ENCODE data around the gene SPRY4.
"Not testable (repeated sequence)": the region's sequence is repeated elsewhere in the genome, so short reads cannot be mapped to it uniquely, and the experiment has no call there.

SPRY4 gene

GRCh38 chr5:142334538-142334937, 9.7 kb upstream of the SPRY4 start:
- DNase-seq (ENCODE audit: low spot score) = no peak

GRCh38 chr5:142333749-142334148, 8.9 kb upstream of the SPRY4 start:
- DNase-seq (ENCODE audit: low spot score) = not testable (repeated sequence)

DNA sequence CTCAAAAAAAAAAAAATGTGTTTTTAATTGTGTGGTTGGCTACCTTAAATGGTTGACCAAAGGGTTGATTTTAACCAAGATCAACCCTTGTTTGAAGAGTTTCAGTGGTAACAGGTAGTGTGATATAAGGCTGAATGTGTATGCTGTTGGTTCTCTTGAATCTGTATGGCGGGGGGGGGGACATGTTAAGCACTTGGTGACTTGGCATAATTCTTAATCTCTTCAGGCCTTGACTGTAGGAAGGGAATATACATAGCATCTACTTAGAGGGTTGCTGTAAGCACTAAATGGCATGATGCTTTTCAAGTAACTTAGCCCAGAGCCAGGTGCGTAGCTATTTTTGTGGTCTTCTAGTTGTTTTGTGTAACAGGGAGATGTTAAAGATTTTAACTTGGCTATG, 5.6 kb upstream of the SPRY4 start:
- DNase-seq (ENCODE audit: low spot score) = no peak

GRCh38 chr5:142330026-142330425, 5.2 kb upstream of the SPRY4 start:
- no peak for DNase-seq (ENCODE audit: low spot score)

DNA sequence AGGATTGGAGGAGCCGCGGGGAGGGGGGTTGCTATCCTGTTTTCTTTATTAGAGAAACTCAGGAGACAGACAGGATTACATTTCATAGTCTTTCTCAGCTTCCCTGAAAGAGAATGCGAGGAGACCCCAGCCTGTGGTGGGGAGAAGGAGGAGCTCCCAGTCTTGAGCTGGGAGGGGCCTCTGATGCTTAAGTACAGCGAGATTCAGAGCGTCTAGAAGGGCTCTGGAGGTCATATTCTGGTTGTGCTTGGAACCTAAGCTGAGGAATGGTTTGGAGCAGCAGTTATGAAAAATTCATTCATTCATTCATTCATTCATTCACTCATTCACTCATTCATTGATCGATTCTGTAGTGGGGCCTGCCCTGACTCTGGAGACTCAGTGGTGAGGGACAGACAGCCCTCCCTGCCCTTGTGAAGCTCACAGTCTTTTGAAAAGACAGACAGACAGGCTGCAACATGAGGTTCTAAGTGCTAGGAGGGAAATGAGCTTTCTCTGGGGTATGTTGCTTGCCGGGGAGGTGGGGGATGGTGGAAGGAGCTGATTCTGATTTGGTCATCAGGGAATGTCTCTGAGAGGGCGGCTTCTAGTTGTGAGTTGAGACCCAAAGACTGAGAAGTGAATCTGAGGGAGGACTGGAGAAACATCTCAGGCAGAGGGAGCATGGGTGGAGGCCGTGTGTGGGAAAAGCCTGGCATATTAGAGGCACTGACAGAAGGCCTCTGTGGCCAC, 2.5 kb upstream of the SPRY4 start:
- DNase-seq (ENCODE audit: low spot score) = peak; percentile 74

DNA sequence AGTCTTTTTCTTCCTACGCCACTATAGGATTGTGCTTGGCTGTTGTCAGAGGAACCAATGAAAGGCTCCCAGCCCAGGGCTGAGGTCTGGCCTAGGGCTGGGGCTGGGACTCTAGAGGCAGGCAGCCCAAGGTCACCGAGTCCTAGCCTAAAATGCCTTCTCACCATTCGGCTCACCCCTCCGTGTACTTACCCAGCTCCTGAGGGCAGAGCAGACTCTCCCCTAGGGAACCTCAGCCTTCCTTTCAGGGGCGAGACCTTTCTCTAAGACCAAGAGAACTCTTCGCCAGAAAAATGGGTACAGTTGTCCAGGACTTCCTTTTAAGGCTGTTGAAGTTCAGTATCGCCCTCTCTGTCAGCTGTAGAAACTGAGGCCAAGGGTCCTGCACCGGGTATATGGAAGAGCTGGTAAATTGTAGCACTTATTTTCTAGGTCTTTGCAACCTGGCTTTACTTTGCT, 1.7 kb upstream of the SPRY4 start:
- no peak for DNase-seq (ENCODE audit: low spot score)

- peak; percentile 43 for DNase-seq (ENCODE audit: low spot score)
Measured at GRCh38 chr5:142325725-142326479, 1.1 kb upstream of the SPRY4 start.

GRCh38 chr5:142324136-142324870, 518 bp downstream of the SPRY4 start:
- no peak for DNase-seq (ENCODE audit: low spot score)

- DNase-seq (ENCODE audit: low spot score) = no peak
Measured at GRCh38 chr5:142323480-142324135, 1.2 kb downstream of the SPRY4 start.

DNA sequence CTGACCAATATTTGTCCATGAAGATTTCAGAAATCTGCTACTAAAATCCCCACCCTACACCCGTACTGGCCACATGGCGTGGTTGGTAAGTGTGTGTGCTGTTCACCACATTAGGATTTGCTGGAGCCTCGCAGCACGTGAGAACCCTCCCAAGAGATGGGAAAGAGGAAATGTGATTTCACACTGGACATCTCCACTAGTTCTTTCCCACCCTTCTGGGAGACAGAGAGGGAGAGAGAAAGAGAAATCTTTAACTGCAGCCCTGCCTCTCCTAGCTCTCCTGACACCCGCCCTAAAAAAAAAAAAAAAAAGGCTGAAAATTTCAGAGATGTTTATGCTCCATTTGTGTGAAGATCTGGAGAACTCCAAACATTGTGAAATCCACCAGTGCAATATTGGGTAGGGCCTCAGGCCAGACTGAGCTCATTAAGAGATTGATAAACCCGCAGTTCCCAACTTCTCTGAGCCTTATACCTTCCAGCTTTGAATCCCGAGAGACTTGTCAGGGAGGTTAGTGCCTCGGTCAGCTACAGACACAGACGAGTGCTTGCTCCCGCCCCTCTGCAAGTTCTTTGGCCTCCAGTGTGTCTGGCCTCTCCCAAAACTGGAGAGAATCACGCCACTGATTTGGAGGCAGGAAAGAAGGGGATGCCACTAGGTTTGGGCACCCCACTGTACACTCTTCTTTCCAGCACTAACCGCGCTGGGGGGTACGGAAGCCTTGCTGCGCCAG, 1.9 kb downstream of the SPRY4 start:
- peak; percentile 41 for DNase-seq (ENCODE audit: low spot score)

GRCh38 chr5:142322403-142322746, 2.4 kb downstream of the SPRY4 start:
- DNase-seq (ENCODE audit: low spot score) = no peak

DNA sequence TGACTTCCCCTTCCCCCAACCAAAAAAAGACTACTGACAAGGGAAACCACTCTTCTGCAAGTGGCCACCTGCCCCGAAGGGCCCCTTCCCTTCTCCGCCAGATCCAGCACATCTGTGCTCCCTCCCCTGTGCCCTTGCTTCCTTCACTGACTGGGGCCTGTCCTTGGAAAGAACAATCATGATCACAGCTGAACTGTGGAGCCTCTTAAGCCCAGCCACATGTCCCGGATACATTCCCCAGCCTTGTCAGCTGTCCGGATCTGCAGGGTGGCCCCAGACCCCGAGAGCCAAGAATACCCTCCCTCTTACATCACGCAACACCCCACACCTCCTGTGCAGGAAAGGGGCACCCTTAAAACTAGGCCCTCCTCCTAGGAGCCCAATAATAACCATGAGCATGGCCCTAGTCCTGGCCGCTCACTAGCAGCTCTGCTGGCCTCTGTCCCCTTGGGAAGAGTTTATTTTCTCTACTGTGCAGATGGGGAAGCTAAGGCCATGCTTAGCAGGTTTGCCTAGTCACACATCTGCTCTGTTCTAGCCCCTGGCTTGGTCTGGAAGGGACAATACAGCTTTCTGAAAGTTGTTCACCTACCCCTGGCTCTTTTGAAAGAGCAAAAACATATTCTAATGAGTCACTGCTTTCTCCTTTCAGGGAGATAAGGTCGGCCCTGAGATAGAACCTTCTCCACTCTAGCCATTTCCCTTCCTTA, 3.8 kb downstream of the SPRY4 start:
- no peak for DNase-seq (ENCODE audit: low spot score)

DNA sequence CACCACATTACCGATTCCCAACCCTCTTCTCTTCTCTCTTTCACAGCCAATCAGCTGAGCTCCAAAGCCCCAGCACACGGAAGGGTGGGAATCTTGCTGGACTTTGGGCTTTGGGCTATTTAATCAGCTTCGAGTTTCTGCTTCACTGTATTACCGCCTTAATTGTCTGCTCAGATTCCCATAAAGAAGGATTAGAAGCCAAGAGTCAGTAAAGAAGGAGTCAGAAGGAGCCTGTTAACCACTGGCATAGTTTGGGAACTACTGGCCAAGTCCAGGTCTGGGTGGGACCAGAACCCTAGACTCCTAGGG, 4.4 kb downstream of the SPRY4 start:
- DNase-seq (ENCODE audit: low spot score) = no peak

DNA sequence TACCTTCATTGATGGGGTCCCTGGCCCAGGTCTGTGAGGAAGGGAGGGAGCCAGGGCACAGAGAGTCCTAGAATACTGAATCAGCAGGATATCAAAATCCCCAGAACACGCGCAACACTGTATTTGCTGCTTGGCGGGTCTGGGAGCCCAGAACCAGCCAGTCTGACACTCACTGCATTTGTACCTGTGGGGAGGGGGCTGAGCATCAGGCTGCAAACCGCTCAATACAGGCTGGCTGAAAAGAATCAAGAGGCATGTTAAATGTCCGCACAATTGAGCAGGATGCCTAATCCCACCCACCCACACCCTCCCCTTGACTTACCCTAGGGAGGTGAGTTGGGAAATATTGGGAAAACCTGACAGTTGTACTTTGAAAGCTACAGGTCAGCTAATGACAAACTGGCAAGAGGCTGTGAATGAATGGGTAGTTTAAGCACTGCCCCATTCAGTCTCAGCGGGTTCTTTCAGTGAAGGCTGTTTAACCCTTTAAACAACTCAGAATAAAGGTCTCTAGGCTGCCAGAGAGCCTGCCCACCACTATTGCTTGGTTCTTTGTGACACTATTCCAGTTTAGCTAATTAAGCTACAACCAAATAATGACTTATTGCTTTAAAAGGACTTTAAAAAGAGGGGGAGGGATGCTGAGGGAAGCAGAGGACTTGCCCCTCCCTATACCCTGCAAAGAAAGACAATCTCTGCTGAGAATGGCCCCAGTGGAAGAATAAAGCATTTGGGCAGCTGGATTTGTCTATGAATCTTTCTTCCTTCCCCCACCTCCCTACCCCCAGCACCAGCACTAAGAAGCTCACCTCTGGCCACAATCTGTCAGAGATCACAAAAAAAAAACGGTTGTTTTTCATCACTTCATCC, 5.0 kb downstream of the SPRY4 start:
- no peak for DNase-seq (ENCODE audit: low spot score)

- DNase-seq (ENCODE audit: low spot score) = no peak
Measured at GRCh38 chr5:142319105-142319504, 5.7 kb downstream of the SPRY4 start.

DNA sequence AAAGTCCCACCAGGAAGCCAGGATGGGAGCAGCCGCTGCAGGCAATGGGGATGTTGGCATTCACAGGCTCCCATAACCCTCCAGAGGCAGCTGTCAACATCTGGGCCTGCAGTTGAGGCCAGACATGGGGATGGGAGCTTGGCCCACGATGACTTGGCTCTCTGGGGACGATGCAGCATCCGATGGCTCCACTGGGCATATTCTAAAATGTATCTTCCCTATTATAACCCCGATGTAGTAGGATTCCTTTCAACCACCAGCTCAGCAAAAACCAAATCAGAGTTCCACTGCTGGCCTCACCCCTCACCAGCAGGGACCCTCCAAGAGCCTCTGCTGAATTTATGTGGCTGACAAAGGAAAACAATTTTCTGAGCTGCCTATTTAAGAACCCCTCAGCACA, 7.1 kb downstream of the SPRY4 start:
- DNase-seq (ENCODE audit: low spot score) = no peak

DNA sequence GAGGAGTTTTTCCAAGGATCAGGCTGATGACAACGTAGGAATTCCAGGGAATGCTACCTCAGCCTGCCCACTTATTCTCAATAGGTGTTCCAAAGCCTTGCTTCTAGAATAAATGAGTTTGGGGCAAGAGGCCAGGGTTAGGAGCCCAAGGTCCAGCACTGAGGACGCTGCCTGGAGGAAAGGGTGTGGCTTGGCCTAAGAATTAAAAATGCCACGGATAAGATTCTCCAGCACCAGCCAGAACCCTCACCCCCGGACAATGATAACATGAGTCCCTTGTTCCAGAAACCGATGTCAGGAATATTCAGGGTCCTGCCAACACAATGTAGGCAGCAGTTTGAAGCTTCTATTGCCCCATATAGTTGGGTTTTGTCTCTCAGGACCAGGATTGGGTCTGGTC, 7.6 kb downstream of the SPRY4 start:
- DNase-seq (ENCODE audit: low spot score) = no peak

DNA sequence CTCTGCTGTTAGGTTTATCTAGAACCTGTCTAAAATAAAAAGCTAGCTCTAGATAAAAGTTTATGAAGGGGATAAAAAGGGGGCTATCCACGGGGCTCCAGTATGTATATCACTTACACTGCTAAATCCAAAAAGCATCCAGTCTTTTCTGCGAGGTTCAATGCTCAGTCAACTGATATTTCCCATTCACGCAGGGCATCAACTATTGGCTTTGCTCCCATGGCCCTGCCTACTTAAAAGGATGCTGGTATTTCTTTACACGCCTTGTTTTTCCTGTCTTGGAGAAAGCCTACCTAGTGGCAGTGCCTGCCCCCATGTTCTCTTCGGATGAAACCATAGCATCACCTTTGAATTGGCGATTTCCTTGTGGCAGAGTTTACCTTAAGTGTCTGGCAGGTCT, 8.1 kb downstream of the SPRY4 start:
- no peak for DNase-seq (ENCODE audit: low spot score)

DNA sequence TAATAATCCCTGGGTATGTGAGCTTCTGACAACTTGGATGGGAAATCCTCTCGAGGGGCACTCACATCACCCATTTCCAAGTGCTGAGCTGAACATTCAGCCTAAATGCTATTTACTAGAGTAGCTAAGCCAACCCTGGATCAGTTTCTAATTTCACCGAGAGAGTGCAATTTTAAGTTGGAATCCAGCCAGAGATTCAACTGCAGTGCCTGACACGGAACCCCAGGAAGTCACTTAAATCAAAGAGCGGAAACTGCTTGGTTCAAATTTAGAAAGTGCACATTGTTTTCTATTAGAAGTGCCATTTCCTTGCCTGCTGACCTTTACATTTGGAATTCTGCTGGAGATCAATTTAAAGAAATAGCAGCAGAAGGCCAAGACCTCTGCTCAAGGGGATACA, 8.8 kb downstream of the SPRY4 start:
- DNase-seq (ENCODE audit: low spot score) = no peak
